ENCODE data around the gene CTIF. TPM values are rescaled to one million over a fixed set of nuclear protein-coding genes. Genes with fewer than 3 reads are reported as not detected.

Gene CTIF
- total RNA-seq, 2 experiments from 2014 or later = 0.06 to 0.38 TPM

DNA sequence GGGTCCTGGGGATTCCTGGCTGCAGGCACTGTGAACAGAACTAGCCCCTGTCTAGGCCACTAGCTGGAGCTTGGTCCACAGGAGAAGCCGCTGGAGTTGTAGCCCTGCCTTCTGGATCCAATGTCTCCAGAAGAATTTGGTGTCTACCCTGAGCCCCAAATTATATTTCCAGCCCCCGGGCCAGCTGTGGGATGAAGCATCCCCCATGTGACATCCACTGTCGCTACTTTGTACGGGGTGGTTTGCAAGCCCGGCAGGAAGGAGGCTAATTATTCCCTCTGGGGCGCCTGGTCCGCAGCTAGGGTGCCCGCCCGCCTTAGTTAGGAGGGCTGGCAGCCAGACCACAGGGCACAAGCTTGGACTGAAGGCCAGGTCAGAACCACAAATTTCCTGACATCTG lies 305.4 kb downstream of the CTIF start:
- no peak overlapping the region for H3K4me3 ChIP-seq (ENCODE audit: low read depth, low read length, poor library complexity, severe bottlenecking)
- intact Hi-C loops (cut with micrococcal nuclease; ENCODE audit: unreplicated experiment) = no loop called here
- no peaks in the 10 kb centered on the region for H3K79me2 ChIP-seq (ENCODE audit: insufficient read depth, low read depth, low read length)
- peaks cover 21% of the 10 kb centered on the region for H3K4me1 ChIP-seq (ENCODE audit: insufficient read depth, low read length, poor library complexity, severe bottlenecking)
- H3K36me3 ChIP-seq (ENCODE audit: insufficient read depth, low read length) = no peaks in the 10 kb centered on the region
- TF ChIP-seq, protein P1, sequence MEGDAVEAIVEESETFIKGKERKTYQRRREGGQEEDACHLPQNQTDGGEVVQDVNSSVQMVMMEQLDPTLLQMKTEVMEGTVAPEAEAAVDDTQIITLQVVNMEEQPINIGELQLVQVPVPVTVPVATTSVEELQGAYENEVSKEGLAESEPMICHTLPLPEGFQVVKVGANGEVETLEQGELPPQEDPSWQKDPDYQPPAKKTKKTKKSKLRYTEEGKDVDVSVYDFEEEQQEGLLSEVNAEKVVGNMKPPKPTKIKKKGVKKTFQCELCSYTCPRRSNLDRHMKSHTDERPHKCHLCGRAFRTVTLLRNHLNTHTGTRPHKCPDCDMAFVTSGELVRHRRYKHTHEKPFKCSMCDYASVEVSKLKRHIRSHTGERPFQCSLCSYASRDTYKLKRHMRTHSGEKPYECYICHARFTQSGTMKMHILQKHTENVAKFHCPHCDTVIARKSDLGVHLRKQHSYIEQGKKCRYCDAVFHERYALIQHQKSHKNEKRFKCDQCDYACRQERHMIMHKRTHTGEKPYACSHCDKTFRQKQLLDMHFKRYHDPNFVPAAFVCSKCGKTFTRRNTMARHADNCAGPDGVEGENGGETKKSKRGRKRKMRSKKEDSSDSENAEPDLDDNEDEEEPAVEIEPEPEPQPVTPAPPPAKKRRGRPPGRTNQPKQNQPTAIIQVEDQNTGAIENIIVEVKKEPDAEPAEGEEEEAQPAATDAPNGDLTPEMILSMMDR (conservative IDR thresholded peaks at IDR 0.05; ENCODE audit: low read length) = no peak
- TF ChIP-seq EZH2phosphoT487 (IDR thresholded peaks at IDR 0.05; ENCODE audit: borderline replicate concordance, low read depth, low read length) = no peak
- H3K9me3 ChIP-seq (ENCODE audit: low read length) = no peaks in the 10 kb centered on the region
- CTCF ChIA-PET (ENCODE audit: unreplicated experiment) = no interaction called here
- POLR2A ChIA-PET = no interaction called here
- no peak overlapping the region for H2AFZ ChIP-seq (ENCODE audit: low read length)
- BruUV-seq (replicated peaks) = no TSS peak
- H3K4me2 ChIP-seq (ENCODE audit: low read length) = no peak overlapping the region
- H3K9me2 ChIP-seq (ENCODE audit: insufficient read depth, low read length) = no peaks in the 10 kb centered on the region
- no peaks in the 10 kb centered on the region for H4K20me1 ChIP-seq (ENCODE audit: insufficient read depth, low read length)
- no peak overlapping the region for H3K27ac ChIP-seq (ENCODE audit: low read depth, low read length, poor library complexity, severe bottlenecking)
- DNase-seq (ENCODE audit: low spot score) = no peak

DNA sequence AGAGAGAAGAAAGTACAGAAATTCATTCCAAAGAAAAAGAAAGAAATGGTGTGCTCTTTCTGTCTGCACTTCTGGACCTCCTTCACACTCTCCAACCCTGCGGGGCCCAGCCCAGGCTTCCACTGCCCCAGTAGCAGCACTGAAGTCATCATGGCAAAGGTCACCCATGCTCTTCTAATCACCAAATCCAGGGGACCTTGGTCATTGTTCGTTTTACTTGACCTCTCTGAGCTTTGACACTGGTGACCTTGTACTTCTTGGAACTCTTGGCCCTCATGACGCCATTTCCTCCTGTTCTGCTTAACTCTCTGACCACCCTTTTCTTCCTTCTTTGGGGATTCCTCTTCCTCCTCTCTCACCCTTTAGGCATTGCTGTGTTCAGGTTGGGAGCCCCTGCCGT lies 306.3 kb downstream of the CTIF start:
- H2AFZ ChIP-seq (ENCODE audit: low read length) = no peak overlapping the region
- ChIA-PET CTCF (ENCODE audit: unreplicated experiment) (no interaction called here), POLR2A (no interaction called here)
- peaks cover 21% of the 10 kb centered on the region for H3K4me1 ChIP-seq (ENCODE audit: insufficient read depth, low read length, poor library complexity, severe bottlenecking)
- no peaks in the 10 kb centered on the region for H3K9me3 ChIP-seq (ENCODE audit: low read length)
- BruUV-seq (replicated peaks) = no TSS peak
- DNase-seq (ENCODE audit: low spot score) = no peak
- no peak overlapping the region for H3K27ac ChIP-seq (ENCODE audit: low read depth, low read length, poor library complexity, severe bottlenecking)
- no peaks in the 10 kb centered on the region for H3K36me3 ChIP-seq (ENCODE audit: insufficient read depth, low read length)
- H3K4me3 ChIP-seq (ENCODE audit: low read depth, low read length, poor library complexity, severe bottlenecking) = no peak overlapping the region
- intact Hi-C loops (cut with micrococcal nuclease; ENCODE audit: unreplicated experiment) = no loop called here
- H3K9me2 ChIP-seq (ENCODE audit: insufficient read depth, low read length) = no peaks in the 10 kb centered on the region
- no peaks in the 10 kb centered on the region for H4K20me1 ChIP-seq (ENCODE audit: insufficient read depth, low read length)
- H3K4me2 ChIP-seq (ENCODE audit: low read length) = no peak overlapping the region
- no peaks in the 10 kb centered on the region for H3K79me2 ChIP-seq (ENCODE audit: insufficient read depth, low read depth, low read length)
- TF ChIP-seq EZH2phosphoT487 (IDR thresholded peaks at IDR 0.05; ENCODE audit: borderline replicate concordance, low read depth, low read length) = no peak
- TF ChIP-seq, protein P1 (conservative IDR thresholded peaks at IDR 0.05; ENCODE audit: low read length) = no peak

DNA sequence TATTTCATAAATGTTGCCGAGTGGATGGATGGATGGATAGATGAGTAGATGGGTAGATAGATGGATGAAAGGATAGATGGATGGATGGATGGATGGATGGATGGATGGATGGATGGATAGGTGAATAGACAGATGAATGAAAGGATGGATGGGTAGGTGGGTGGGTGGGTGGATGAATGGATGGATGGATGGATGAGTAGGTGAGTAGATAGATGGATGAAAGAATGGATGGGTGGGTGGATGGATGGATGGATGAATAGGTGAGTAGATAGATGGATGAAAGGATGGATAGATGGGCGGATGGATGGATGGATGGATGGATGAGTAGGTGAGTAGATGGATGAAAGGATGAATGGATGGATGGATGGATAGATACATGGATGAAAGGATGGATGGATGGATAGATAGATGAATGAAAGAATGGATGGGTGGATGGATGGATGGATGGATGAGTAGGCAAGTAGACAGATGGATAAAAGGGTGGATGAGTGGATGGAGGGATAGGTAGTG lies 307.6 kb downstream of the CTIF start:
- H3K4me2 ChIP-seq (ENCODE audit: low read length) = no peak overlapping the region
- intact Hi-C loops (cut with micrococcal nuclease; ENCODE audit: unreplicated experiment) = no loop called here
- BruUV-seq (replicated peaks) = no TSS peak
- H3K4me1 ChIP-seq (ENCODE audit: insufficient read depth, low read length, poor library complexity, severe bottlenecking) = peaks cover 21% of the 10 kb centered on the region
- no peaks in the 10 kb centered on the region for H3K36me3 ChIP-seq (ENCODE audit: insufficient read depth, low read length)
- H3K27ac ChIP-seq (ENCODE audit: low read depth, low read length, poor library complexity, severe bottlenecking) = no peak overlapping the region
- no peaks in the 10 kb centered on the region for H3K9me3 ChIP-seq (ENCODE audit: low read length)
- H3K4me3 ChIP-seq (ENCODE audit: low read depth, low read length, poor library complexity, severe bottlenecking) = no peak overlapping the region
- H3K79me2 ChIP-seq (ENCODE audit: insufficient read depth, low read depth, low read length) = no peaks in the 10 kb centered on the region
- CTCF ChIA-PET (ENCODE audit: unreplicated experiment) = no interaction called here
- POLR2A ChIA-PET = interaction anchor here (1.0 kb wide), 1 partner anchor 9 kb away, joined by 5 read pairs; no protein-coding TSS in a partner anchor
- DNase-seq (ENCODE audit: low spot score) = no peak
- TF ChIP-seq, protein P1 (conservative IDR thresholded peaks at IDR 0.05; ENCODE audit: low read length) = no peak
- TF ChIP-seq EZH2phosphoT487 (IDR thresholded peaks at IDR 0.05; ENCODE audit: borderline replicate concordance, low read depth, low read length) = no peak
- no peak overlapping the region for H2AFZ ChIP-seq (ENCODE audit: low read length)
- no peaks in the 10 kb centered on the region for H4K20me1 ChIP-seq (ENCODE audit: insufficient read depth, low read length)
- H3K9me2 ChIP-seq (ENCODE audit: insufficient read depth, low read length) = no peaks in the 10 kb centered on the region

All from OCI-LY7 (cell line).